C4-2B (cell line): ENCODE measurements around the gene C2CD4C.

Experiments used
- ZFX ChIP-seq: fragments of 450-650 bp; IDR thresholded peaks from 2 replicates; pipeline ENCODE4 v1.6.1; 2017
- TF ChIP-seq, protein P1 (sequence below): fragments of 450-650 bp; conservative IDR thresholded peaks from 2 replicates; pipeline ENCODE4 v1.5.1; 2017; ENCODE audit warnings: mild to moderate bottlenecking

DNA sequence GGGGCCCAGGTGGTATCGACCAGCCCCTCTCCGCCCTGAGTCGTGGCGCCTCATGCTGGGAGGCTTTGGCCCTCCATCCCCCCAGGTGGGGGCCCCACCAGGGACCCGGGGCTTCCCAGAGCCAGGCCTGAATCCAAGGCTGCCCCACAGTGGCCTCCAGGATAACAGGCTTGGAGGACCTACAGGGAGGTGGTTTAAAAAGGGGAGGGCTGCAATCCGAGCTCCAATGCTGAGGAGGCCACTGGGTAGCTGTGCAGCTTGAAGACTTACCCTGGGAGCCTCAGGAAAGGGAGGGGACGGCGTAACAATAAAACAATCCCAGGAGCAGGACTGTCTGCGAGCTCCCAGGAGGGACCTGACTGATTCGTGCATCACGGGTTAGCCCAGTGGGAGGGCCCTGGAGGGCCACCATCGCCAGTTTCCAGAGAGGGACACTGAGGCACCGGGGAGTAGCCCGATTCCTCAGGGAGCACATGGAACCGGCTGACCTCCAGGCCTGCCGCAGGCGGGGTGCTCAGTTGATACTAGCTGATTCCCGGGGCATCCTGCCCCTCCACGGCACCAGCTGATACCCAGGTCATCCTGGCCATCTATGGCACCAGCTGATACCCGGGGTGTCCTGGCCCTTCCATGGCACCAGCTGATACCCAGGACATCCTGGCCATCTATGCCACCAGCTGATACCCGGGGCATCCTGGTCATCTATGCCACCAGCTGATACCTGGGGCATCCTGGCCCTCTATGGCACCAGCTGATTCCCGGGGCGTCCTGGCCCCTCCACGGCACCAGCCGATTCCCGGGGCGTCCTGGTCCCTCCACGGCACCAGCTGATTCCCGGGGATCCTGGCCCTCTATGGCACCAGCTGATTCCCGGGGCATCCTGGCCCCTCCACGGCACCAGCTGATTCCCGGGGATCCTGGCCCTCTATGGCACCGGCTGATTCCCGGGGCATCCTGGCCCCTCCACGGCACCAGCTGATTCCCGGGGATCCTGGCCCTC is 3.7 kb upstream of the C2CD4C start:
- TF ChIP-seq, protein P1, sequence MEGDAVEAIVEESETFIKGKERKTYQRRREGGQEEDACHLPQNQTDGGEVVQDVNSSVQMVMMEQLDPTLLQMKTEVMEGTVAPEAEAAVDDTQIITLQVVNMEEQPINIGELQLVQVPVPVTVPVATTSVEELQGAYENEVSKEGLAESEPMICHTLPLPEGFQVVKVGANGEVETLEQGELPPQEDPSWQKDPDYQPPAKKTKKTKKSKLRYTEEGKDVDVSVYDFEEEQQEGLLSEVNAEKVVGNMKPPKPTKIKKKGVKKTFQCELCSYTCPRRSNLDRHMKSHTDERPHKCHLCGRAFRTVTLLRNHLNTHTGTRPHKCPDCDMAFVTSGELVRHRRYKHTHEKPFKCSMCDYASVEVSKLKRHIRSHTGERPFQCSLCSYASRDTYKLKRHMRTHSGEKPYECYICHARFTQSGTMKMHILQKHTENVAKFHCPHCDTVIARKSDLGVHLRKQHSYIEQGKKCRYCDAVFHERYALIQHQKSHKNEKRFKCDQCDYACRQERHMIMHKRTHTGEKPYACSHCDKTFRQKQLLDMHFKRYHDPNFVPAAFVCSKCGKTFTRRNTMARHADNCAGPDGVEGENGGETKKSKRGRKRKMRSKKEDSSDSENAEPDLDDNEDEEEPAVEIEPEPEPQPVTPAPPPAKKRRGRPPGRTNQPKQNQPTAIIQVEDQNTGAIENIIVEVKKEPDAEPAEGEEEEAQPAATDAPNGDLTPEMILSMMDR: no peak
- no peak for TF ChIP-seq ZFX
